ENCODE measurements around the gene SH3BP2.

SH3BP2 gene

GRCh38 chr4:2792396-2792710 lies 532 bp upstream of the SH3BP2 start:
- ATAC-seq = no peak

GRCh38 chr4:2793586-2794485 lies 951 bp downstream of the SH3BP2 start:
- TF ChIP-seq PATZ1 (CRISPR knock-in tag; IDR thresholded peaks at IDR 0.05; ENCODE audit: borderline replicate concordance) (no peak), SNAI2 (CRISPR knock-in tag; IDR thresholded peaks at IDR 0.05) (no peak)
- peak; percentile 36 for ATAC-seq

More at GRCh38 chr4:2792396-2792710, 532 bp upstream of the SH3BP2 start:
- TF ChIP-seq ISL1 (CRISPR knock-in tag; IDR thresholded peaks at IDR 0.05) (no peak), CSRNP3 (CRISPR knock-in tag; IDR thresholded peaks at IDR 0.05) (no peak), ZFP3 (CRISPR knock-in tag; IDR thresholded peaks at IDR 0.05) (no peak), GLIS3 (CRISPR knock-in tag; IDR thresholded peaks at IDR 0.05) (no peak), CSDC2 (CRISPR knock-in tag; IDR thresholded peaks at IDR 0.05) (no peak), RARB (CRISPR knock-in tag; IDR thresholded peaks at IDR 0.05) (no peak), ZNF70 (CRISPR knock-in tag; IDR thresholded peaks at IDR 0.05) (no peak), ZNF8 (CRISPR knock-in tag; IDR thresholded peaks at IDR 0.05) (no peak), ZFP30 (CRISPR knock-in tag; IDR thresholded peaks at IDR 0.05) (no peak), BACH2 (CRISPR knock-in tag; IDR thresholded peaks at IDR 0.05; ENCODE audit: borderline replicate concordance) (no peak), ESRRG (CRISPR knock-in tag; IDR thresholded peaks at IDR 0.05) (no peak), ZC3H10 (CRISPR knock-in tag; IDR thresholded peaks at IDR 0.05) (no peak), TOX (CRISPR knock-in tag; IDR thresholded peaks at IDR 0.05; ENCODE audit: borderline replicate concordance) (no peak), TCF4 (CRISPR knock-in tag; IDR thresholded peaks at IDR 0.05; ENCODE audit: borderline replicate concordance) (no peak), ARNTL (CRISPR knock-in tag; IDR thresholded peaks at IDR 0.05; ENCODE audit: borderline replicate concordance, low read depth) (no peak), OSR1 (CRISPR knock-in tag; IDR thresholded peaks at IDR 0.05) (no peak), SNAI2 (CRISPR knock-in tag; IDR thresholded peaks at IDR 0.05) (no peak), POU6F1 (CRISPR knock-in tag; IDR thresholded peaks at IDR 0.05; ENCODE audit: borderline replicate concordance, low read depth) (no peak), CREB5 (CRISPR knock-in tag; IDR thresholded peaks at IDR 0.05; ENCODE audit: low read depth) (no peak)

- ATAC-seq = peak; percentile 54
- TF ChIP-seq RARB (CRISPR knock-in tag; IDR thresholded peaks at IDR 0.05) (no peak), CSRNP3 (CRISPR knock-in tag; IDR thresholded peaks at IDR 0.05) (no peak), BACH2 (CRISPR knock-in tag; IDR thresholded peaks at IDR 0.05; ENCODE audit: borderline replicate concordance) (no peak), ZNF565 (CRISPR knock-in tag; conservative IDR thresholded peaks at IDR 0.05; ENCODE audit: low read depth) (no peak), GLIS3 (CRISPR knock-in tag; IDR thresholded peaks at IDR 0.05) (no peak), SNAI2 (CRISPR knock-in tag; IDR thresholded peaks at IDR 0.05) (no peak), OSR1 (CRISPR knock-in tag; IDR thresholded peaks at IDR 0.05) (no peak), ISL1 (CRISPR knock-in tag; IDR thresholded peaks at IDR 0.05) (no peak), ZNF8 (CRISPR knock-in tag; IDR thresholded peaks at IDR 0.05) (no peak), ZFP30 (CRISPR knock-in tag; IDR thresholded peaks at IDR 0.05) (no peak), TCF4 (CRISPR knock-in tag; IDR thresholded peaks at IDR 0.05; ENCODE audit: borderline replicate concordance) (no peak), TSHZ2 (CRISPR knock-in tag; IDR thresholded peaks at IDR 0.05) (no peak), ZNF70 (CRISPR knock-in tag; IDR thresholded peaks at IDR 0.05) (no peak), CREB5 (CRISPR knock-in tag; IDR thresholded peaks at IDR 0.05; ENCODE audit: low read depth) (no peak)
These were observed 1.8 kb downstream of the SH3BP2 start for GRCh38 chr4:2794486-2795299.

All from SK-N-SH treated with all-trans-retinoic acid at 6 μM for 48 hours (cell line).